DMS53 (cell line): ENCODE measurements around the gene NSF.

ENCODE experiments used
- DNase-seq: peaks from one replicate; lab custom pipeline; 2025; lab: John Stamatoyannopoulos, UW

The NSF gene

GRCh38 chr17:46800573-46800972 lies 210.1 kb downstream of the NSF start:
- DNase-seq = no peak

- no peak for DNase-seq
Observed at GRCh38 chr17:46802800-46803199, 212.3 kb downstream of the NSF start.

GRCh38 chr17:46803544-46803943 lies 213.1 kb downstream of the NSF start:
- no peak for DNase-seq

- no peak for DNase-seq
Observed at GRCh38 chr17:46805771-46806170, 215.3 kb downstream of the NSF start.
